ENCODE results near the gene PPP2R5C.

PPP2R5C gene

DNA sequence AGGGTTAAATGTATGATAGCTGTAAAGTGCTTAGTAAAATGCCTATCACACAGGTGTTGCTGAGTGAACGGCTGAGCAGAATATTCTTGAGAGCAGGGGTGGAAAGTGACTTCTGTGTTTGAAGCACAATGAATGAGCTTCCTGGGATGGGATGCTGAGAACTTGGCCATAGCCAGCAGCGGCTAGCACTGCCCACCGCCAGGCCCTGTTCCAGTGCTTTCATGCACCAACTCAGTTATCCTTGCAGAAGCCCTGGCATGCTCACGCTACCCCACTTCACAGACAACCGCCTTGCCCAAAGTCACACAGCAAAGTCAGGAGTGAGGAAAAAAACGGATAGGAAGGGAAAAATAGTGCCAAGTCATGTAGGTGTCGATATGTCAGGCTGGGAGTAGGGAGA lies 213.7 kb downstream of the PPP2R5C start:
- no peak for DNase-seq
